Measurements from ENCODE around the gene LRP2BP.
A peak's percentile ranks its signal among the peaks of the same experiment; 100 is the strongest.

The LRP2BP gene

DNA sequence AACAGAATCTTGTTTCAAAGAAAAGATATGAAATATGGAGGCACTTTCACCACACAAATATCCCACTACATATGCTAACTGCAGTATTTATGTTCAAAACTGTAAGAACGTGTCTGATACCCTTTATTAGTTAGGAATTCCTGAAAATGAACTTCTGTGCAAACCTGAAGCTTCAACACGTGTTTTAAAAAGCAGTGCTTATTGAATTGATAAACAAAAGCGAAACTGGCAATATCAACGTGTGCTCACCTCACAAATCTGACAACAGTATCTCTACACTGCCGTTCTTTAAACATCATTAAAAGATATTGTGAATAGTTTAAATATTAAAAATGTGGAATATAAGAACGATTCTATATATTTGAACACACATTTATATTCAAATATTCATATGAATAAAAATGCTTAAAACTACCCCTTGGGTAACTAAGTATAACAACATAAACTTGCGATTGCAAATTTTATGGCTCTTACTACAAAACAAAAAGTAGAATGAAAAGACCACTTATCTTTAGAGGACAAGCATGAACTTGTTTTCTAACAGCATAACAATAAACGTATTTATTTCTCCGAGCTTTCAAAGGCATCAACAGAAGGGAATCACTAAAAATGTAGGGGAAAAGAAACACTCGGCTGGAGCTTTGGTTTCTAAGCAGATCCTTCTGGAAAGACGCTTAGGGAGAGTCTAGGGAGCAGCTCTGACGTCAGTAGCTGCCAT, at the start of gene LRP2BP:
Gene LRP2BP (minus strand): TSS at position 687 of the 718 bp plus-strand sequence. CDS start 17,738 bp downstream, outside the sequence.
- DNase-seq (ENCODE audit: low read depth in 2 of 2): no peak

DNA sequence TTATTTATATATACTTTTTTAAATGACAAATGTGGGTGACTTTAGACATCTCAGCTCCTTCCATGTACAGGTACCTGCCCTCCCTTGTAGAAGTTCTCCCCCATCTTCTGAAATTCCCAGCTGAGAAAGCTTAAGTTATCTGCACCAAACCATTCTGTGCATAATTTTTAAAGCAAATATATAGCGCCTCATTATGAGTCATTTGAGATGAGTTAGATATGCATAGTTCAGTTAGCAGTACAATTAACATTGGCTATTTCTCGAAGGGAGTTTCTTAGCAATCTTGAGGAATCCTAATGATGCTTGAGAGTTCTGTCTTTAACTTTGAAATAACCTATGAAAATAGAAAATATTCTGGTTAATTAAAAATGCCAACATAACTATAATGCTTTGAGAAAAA, 49.5 kb upstream of the LRP2BP start:
- no peak for DNase-seq (ENCODE audit: low read depth in 2 of 2)

DNA sequence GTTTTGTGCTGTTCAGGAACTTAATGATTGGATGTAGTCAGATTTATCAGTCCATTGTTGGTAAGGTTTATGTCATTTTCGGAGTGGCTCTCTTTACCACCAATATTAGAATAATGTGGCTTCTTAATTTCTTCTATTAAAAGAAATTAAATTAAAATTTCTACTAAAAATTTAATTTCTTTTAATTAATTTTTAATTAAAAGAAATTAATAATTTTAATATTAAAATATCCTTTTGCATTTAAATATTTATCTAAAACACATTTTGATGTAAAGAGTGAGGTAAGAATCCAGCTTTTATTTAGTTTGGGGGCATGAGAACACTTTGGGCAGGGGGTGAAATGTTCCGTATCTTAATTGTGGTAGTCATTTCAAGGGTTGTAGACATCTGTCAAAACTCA, 45.8 kb upstream of the LRP2BP start:
- no peak for DNase-seq (ENCODE audit: low read depth in 2 of 2)

DNA sequence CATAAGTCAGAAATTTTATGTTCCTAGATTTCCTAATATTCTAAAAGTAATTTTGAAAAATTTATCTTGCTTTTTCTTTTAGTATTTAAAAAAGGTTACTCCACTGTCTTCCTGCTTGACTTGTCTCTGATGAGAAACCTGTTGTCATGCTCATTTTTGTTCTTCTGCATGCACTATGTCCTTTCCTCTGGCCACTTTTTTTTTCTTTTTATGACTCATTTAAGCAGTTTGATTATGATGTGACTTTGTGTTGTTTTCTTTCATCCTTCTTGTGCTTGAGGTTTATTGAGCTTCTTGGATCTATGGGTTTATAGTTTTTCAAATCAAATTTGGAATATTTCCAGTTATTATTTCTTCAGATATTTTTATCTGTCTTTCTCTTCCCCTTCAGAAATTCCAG, 42.1 kb upstream of the LRP2BP start:
- DNase-seq (ENCODE audit: low read depth in 2 of 2): no peak

DNA sequence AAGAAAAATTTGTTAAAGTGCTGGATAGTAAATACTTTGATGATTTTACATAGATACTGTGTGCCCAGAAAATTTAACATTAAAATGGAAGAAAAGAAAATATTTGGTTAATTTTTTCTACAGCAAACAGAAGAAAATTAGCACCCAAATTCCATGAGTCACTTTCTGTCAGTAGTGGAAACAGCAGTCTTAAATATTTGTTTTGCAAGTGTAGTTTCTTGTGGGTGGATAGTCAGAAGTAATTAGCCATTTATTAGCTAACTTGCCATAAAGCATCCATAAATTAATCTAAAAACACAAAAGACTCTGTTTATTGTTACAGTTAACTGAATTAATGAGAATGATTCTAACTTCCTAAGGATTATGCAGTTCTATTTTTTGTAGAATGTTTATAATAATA, 39.7 kb upstream of the LRP2BP start:
- DNase-seq (ENCODE audit: low read depth in 2 of 2): no peak

DNA sequence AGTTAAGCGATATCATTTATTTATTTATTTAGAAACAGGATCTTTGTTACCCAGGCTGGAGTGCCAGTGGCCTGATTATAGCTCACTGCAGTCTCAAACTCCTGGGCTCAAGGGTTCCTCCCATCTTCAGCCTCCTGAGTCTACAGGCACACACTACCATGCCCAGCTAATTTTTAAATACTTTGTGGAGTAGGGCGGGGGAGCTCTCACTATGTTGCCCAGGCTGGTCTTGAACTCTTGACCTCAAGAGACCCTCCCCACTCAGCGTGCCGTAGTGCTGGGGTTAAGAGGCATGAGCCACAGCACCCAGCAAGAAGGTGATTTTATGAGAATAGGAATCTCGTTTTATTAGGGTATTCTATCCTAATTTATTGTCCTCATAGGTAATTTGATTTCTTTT, 33.9 kb upstream of the LRP2BP start:
- no peak for DNase-seq (ENCODE audit: low read depth in 2 of 2)

DNA sequence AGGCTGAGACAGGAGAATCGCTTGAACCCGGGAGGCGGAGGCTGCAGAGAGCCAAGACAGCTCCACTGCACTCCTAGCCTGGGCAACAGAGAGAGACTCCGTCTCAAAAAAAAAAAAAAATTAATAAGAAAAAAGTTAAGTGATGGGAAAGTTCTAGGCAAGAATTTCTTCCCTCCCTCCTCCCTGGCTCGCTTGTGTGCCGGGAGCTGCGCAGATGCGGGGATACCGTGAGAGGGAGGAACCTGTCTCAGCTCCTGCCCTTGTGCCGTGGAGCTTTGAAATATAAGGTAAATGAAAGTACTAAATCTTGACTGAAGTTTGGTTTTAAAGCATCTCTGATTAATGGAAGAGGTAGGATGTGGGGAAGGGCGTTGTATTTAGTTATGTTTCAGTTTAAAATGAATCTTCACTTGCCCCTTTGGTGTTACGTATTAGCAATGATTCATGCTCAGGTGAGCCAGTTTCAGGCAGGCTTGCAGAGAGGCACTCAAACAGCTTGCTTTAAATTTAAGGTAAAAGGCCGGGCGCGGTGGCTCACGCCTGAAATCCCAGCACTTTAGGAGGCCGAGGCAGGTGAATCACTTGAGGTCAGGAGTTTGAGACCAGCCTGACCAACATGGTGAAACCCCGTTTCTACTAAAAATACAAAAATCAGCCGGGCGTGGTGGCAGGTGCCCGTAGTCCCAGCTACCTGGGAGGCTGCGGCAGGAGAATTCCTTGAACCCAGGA, 31.4 kb upstream of the LRP2BP start:
- DNase-seq (ENCODE audit: low read depth in 2 of 2): no peak

DNA sequence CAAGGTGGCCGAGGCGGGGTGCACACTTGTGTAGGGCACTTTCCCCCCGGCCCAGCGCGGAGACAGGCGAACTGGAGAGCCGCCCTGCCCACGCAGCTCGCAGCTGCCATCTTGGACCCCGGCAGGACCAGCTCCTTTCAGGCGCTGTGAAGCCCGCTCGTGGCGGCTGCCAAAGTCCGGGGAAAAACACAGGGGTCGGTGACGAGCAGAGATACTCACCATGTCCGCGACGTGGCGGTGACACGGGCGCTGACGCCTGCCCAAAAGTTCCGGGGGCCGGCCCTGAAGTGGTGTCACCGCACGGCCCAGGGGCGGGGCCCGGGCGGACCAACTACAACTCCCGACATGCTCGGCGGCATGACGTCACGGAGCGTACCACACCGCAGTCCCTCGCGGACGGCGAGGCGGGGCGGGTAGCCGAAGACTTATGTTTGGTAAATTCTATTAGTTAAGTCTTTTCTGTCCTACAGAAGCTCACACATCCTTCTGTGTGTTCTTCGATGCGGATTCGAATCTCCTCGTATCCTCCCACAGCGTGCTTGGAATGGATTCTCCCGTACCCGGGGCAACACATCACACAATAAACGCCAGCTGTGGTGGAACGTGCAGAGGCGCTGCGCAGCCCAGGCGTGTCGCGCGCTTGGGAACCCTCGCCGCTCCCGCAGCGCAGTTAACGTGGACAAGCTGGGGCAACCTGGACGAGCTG, 30.1 kb upstream of the LRP2BP start, which contains the start of gene UFSP2:
Gene UFSP2 (minus strand): TSS at position 318 of the 706 bp plus-strand sequence. CDS start 96 bp downstream, at position 222.
- peak; percentile 75 to 87 for DNase-seq (ENCODE audit: low read depth in 2 of 2)

DNA sequence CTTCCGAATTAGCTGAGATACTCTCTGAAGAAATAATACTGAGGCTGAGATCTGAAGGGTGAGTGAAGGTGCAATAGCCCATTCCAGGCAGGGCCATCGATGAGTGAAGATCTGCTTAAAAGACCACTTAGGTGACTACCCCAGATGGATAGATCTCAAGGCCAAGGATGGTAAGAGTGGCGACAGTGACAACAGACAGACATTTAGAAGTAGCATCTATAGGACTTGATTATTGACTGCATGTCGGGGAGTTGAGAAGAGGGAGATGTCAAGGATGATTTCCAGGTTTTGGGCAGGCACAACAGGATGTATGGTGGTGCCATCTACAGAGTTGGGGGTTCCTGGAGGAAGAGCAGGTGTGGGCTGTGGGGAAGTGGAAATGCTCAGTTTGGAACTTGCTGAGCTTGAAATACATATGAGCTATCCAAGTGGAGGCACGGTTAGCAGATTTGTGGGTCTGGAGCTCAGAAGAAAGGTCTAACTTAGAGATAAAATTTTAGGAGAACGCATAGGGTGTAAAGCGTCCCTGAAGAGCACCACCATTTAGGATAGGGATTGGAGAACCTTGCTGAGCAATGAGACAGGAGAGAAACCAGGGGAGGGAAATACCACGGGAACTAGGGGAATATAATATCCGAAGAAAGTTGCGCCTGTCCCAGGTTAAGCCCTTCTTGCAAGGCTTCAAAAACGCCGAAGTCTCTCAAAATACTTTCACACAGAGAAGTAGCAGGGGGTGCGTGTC, 29.4 kb upstream of the LRP2BP start:
- DNase-seq (ENCODE audit: low read depth in 2 of 2): no peak

DNA sequence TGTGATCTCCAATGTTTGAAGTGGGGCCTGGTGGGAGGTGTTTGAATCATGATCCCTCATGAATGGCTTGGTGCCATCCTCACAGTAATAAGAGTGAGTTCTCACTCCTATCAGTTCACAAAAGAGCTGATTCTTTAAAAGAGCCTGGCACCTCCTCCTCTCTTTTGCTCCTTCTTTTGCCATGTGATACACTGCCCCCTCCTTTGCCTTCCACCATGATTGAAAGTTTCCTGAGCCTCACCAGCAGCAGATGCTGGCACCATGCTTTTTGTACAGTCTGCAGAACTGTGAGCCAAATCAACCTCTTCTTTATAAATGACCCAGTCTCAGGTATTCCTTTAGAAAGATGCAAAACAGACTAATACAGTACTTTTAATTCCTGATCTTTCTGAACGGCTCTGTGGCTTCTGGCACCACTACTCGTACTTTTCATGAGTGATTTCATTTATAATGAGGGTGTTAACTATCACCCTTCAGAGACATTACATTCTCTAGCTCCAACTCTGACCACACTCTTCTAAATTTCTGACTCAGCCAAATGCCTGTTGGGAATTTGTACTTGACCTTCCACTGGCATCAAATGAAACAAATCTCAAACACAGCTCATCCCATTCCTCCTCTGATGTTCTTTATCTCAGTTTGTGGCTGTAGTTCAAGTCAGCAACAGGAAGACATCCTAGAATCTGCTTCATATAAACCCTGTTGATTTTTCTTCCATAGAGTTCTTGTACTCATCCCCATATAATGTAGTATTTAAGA, 25.8 kb upstream of the LRP2BP start:
- no peak for DNase-seq (ENCODE audit: low read depth in 2 of 2)

DNA sequence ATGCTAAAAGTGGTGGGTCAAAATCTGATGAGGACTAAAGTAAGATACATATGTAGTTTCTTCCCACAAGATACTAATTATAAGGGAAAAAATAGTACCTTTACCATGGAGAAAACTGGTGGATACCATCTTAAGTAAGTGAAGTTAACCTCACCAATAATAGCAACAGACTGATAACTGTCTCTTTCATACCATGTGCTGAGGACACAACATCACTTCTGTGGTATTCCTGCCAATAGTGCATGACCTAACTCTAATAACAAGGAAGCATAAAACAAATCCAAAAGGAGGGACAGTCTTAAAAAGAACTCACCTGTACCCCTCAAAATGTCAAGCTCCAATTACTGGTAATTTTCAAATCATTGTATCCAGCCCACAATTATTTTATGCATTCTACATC, 21.2 kb upstream of the LRP2BP start:
- no peak for DNase-seq (ENCODE audit: low read depth in 2 of 2)

DNA sequence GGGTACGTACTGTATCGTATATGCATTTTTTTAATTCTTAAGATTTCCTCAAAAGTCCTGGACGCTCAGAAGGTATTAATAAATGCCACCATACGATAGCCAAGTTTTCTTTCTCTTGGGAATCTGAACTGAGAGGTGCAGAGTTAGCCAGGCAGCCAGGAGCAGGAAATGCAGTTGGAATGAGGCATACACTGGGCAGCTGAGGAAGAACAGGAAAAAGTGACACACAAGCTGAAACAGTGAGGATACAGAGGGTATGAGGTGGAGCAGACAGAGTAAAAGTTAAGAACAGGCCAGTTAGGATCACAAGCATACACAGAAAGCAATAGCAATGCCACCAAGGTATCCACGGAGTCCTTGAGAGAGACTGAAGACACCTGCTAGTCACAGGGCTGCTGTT, 16.7 kb upstream of the LRP2BP start:
- DNase-seq (ENCODE audit: low read depth in 2 of 2): no peak

DNA sequence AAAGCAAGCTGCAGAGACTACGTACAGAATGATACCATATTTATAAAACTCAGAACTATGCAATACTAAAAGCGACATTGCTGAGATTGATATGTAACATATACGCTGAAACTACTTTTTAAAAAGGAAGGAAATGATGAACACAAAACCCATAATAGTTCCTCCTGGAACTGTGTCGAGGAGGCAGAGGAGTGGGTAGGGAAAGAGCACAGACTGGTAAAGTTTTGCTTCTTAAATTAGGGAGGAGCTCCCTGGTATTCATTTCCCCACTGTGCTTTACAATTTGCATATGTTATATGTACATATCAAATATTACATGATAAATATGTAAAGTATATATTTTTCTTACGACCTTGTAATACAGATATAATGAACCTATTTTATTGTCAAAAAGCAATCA, 16.1 kb upstream of the LRP2BP start:
- DNase-seq (ENCODE audit: low read depth in 2 of 2): no peak

DNA sequence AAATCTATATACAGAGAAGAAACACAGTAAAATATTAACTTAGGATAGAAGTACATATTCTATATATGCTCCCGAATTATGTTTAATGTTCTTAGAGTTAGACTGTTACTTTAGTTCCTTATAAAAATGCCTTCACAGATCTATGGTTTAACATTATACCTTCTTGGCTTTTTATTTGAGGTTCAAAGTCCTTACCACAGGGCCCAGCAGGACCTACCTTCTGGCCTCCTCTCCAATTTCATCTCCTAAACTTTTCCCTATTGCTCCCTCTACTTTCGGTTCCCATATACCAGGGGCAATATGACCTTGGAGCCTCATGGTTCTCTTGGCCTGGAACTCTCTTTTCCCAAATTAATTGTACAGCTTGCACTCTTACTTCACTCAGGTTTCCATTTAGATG, 12.7 kb upstream of the LRP2BP start:
- DNase-seq (ENCODE audit: low read depth in 2 of 2): no peak

DNA sequence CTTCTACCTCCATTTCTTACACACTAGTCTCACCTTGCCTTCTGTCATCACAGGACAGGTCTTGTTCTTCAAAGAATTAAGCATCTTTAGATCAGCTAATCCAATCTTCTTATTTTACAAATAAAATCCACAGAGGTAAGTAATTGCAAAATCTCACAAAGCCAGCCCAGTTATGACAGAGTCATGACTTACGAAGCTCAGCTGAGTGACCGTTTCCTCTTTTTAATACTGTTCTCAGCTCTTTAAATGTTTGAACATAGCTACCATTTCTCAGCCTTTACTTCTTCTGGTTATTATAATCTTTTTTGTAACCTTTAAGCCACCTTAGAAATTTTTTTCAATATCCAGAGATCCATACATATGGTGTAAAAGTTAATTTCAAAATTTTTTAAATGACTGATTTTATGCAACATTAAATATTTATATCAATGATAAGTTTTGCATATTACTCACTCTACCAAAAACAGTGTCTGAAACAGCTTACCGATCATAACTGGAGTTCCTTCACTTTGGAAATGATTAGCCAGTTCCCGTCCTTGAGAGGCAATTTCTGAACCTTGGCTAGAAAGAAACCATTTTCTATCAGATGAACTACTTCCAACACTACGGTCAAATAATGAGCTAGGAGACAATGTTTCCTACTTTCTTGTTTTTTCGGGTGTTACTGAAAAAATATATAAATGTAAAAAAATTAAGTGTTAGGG, 9.7 kb upstream of the LRP2BP start:
- DNase-seq (ENCODE audit: low read depth in 2 of 2): no peak

DNA sequence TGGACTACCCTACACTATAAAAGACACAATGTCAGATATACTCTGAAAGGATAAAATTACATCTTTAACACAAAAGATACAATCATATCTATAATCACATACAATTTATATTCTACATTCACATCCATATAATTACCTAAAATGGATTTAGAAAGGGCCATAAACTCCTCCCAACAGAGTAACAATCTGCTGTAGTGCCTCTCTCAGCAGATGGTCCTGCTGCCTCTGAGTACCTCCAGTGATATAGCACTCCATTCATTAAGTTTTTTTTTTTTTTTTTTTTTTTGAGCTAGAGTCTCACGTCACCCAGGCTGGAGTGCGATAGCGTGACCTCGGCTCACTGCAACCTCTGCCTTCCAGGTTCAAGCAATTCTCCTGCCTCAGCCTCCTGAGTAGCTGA, 8.3 kb upstream of the LRP2BP start:
- DNase-seq (ENCODE audit: low read depth in 2 of 2): no peak

DNA sequence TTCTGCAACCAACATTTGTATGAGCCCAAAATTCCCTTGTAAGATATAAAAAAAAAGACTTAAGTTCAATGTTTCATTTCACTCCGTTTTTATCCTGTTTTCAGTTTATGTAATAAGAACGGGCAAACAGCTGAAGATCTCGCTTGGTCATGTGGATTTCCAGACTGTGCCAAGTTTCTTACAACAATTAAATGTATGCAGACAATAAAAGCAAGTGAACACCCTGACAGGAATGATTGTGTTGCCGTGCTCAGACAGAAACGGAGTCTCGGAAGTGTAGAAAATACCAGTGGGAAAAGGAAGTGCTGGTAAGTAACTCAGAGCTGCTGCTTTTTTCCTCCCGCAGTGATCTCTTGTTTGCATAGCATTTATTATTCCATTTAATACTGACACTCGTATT, 3.7 kb upstream of the LRP2BP start:
- no peak for DNase-seq (ENCODE audit: low read depth in 2 of 2)

DNA sequence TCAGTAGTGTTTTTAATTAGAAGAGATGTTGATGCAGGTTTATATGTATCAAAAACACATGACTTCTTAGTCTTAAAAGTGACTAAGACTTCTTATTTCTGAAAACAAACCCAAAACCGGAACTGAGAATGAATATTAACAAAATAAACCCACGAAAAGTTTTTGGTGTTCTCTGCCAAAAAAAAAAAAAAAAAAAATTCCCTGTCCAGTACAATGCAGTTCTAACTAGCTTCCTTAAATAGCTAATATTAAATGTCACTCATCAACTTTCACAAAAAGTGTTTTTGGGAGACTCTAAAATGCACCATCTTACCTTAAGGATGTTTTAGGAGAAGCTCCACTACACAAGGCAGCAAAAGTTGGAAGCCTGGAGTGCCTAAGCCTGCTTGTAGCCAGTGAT, 2.9 kb upstream of the LRP2BP start:
- DNase-seq (ENCODE audit: low read depth in 2 of 2): no peak

DNA sequence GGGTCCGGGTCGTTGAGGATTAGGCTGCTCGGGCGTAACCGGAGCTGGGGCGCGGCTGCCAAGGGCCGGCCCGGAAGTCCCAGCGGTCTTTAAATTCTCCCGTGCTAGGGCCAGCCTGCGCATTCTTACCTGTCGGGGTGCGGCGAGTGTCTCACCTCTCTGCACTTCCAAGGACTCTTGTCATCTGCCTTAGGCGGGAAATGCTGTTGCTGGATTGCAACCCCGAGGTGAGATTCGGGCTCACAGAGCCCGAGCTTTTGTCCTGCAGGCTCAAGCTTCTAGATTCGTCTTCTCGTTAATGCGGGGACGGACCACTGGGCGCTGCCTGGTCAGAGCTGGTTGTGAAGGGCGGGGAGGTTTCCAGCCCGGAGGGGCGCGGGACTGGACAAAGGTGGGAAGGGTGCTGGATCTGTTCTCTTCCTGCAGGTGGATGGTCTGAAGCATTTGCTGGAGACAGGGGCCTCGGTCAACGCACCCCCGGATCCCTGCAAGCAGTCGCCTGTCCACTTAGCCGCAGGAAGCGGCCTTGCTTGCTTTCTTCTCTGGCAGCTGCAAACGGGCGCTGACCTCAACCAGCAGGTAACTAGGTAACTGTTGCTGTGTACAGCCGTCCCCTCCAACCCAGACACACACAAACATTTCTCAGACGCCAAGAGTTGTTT, 1.1 kb upstream of the LRP2BP start, which contains the start of gene ANKRD37:
Gene ANKRD37 (plus strand): TSS at position 118 of the 662 bp plus-strand sequence. CDS start 83 bp downstream, at position 201.
- DNase-seq (ENCODE audit: low read depth in 2 of 2): no peak

Measured in stimulated activated CD8-positive, alpha-beta memory T cell treated with anti-CD3 and anti-CD28 coated beads, Interleukin-7, amount 100 ng/mL, for 4 hours (primary cell).